ENCODE measurements around the gene APOC1. TPM values are rescaled to one million over a fixed set of nuclear protein-coding genes. Genes with fewer than 3 reads are reported as not detected.
"Not testable (repeated sequence)": the region's sequence is repeated elsewhere in the genome, so short reads cannot be mapped to it uniquely, and the experiment has no call there.

The APOC1 gene
- total RNA-seq, 4 donors from 2014 or later = 3.0 to 7.4 (median 3.5) TPM; not detected in 1

DNA sequence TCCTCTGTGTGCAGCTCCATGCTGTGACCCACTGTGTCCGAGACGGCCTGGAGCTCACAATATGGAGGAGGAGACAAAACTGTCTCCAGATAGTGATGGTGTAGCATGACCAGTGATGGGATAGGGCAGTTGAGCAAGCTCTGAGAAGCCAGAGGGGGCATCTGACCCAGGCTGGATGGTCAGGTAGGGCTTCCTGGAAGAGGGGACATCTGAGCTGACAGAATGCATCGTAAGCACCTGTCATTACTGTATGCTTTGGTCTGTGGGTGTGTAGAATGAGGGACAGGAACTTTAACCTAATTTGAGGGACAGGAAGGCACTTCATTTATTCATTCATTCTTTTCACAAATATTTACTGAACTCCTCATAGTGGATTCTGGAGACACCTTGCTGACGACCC, 29.8 kb upstream of the APOC1 start:
- no peak overlapping the region for H3K4me3 ChIP-seq
- no peaks in the 10 kb centered on the region for H3K36me3 ChIP-seq
- H3K27me3 ChIP-seq = no peaks in the 10 kb centered on the region
- peaks cover under 1% of the 10 kb centered on the region in 2 donors for H3K4me1 ChIP-seq
- no peak for DNase-seq
- intact Hi-C loops (cut with DNase I; ENCODE audit: low total_unique reads) = no loop called here
- no peak overlapping the region for H3K27ac ChIP-seq
- TF ChIP-seq, protein P1, sequence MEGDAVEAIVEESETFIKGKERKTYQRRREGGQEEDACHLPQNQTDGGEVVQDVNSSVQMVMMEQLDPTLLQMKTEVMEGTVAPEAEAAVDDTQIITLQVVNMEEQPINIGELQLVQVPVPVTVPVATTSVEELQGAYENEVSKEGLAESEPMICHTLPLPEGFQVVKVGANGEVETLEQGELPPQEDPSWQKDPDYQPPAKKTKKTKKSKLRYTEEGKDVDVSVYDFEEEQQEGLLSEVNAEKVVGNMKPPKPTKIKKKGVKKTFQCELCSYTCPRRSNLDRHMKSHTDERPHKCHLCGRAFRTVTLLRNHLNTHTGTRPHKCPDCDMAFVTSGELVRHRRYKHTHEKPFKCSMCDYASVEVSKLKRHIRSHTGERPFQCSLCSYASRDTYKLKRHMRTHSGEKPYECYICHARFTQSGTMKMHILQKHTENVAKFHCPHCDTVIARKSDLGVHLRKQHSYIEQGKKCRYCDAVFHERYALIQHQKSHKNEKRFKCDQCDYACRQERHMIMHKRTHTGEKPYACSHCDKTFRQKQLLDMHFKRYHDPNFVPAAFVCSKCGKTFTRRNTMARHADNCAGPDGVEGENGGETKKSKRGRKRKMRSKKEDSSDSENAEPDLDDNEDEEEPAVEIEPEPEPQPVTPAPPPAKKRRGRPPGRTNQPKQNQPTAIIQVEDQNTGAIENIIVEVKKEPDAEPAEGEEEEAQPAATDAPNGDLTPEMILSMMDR (IDR thresholded peaks at IDR 0.05) = no peak
- no peak for TF ChIP-seq POLR2A (IDR thresholded peaks at IDR 0.05)
- H3K9me3 ChIP-seq = no peaks in the 10 kb centered on the region

DNA sequence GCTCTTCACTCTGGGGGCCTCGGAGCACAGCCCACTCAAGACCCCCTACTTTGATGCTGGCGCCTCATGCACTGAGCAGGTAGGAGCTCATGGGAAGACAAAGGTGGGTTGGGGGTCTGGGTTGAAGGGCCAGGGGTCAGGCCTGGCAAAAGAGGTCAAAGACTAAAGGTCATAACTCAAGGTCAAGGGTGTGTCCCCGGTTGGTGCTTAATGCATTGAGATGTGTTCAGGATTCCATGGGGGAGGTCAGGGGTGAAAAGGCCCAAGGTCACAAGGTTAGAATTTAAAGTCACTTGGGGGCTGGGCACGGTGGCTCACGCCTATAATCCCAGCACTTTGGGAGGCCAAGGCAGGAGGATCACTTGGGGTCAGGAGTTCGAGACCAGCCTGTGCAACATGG, 28.3 kb upstream of the APOC1 start:
- intact Hi-C loops (cut with DNase I; ENCODE audit: low total_unique reads) = no loop called here
- TF ChIP-seq, protein P1 (IDR thresholded peaks at IDR 0.05) = no peak
- no peak for TF ChIP-seq POLR2A (IDR thresholded peaks at IDR 0.05)
- H3K9me3 ChIP-seq = no peaks in the 10 kb centered on the region
- no peaks in the 10 kb centered on the region for H3K36me3 ChIP-seq
- DNase-seq = no peak
- H3K4me3 ChIP-seq = no peak overlapping the region
- H3K4me1 ChIP-seq = peaks cover 4 to 7% of the 10 kb centered on the region in 2 donors
- no peak overlapping the region for H3K27ac ChIP-seq
- no peaks in the 10 kb centered on the region for H3K27me3 ChIP-seq

DNA sequence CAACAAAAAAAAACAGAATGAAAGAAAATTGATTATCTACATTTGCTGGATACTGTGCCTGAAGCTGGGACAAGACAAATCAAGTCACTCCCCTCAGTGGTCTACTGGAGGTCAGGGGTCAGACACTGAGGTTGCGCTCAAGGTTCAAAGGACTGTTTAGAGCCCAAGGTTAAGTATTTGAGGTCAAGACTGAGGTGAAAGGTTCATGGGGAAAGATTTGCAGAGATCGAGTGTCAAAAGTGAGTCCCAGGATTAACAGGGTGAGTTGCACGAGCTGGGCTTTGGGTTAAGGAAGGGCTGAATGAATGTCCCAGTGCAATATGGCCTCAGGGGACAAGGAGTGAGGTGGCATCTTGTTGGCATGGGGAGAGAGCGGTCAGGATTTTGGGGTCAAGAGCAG, 26.8 kb upstream of the APOC1 start:
- no peak overlapping the region for H3K27ac ChIP-seq
- no peaks in the 10 kb centered on the region for H3K9me3 ChIP-seq
- H3K36me3 ChIP-seq = no peaks in the 10 kb centered on the region
- intact Hi-C loops (cut with DNase I; ENCODE audit: low total_unique reads) = no loop called here
- H3K4me3 ChIP-seq = no peak overlapping the region
- H3K4me1 ChIP-seq = peaks cover 4 to 14% of the 10 kb centered on the region in 2 donors
- no peak for DNase-seq
- H3K27me3 ChIP-seq = no peaks in the 10 kb centered on the region
- no peak for TF ChIP-seq POLR2A (IDR thresholded peaks at IDR 0.05)
- TF ChIP-seq, protein P1 (IDR thresholded peaks at IDR 0.05) = no peak

DNA sequence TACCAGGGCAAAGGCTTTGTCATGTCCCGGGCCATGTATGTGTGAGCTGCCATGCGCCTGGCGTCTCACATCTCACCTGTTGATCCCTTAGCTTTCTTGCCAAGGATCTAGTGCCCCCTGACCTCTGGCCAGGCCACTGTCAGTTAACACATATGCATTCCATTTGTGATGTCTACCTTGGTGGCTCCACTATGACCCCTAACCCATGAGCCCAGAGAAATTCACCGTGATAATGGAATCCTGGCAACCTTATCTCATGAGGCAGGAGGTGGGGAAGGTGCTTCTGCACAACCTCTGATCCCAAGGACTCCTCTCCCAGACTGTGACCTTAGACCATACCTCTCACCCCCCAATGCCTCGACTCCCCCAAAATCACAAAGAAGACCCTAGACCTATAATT, 26.1 kb upstream of the APOC1 start:
- H3K27me3 ChIP-seq; H3K36me3 ChIP-seq; intact Hi-C loops (cut with DNase I; ENCODE audit: low total_unique reads); H3K4me3 ChIP-seq; H3K27ac ChIP-seq; DNase-seq; H3K9me3 ChIP-seq: not testable (repeated sequence)
- H3K4me1 ChIP-seq = peaks cover 4 to 14% of the 10 kb centered on the region in 2 donors

DNA sequence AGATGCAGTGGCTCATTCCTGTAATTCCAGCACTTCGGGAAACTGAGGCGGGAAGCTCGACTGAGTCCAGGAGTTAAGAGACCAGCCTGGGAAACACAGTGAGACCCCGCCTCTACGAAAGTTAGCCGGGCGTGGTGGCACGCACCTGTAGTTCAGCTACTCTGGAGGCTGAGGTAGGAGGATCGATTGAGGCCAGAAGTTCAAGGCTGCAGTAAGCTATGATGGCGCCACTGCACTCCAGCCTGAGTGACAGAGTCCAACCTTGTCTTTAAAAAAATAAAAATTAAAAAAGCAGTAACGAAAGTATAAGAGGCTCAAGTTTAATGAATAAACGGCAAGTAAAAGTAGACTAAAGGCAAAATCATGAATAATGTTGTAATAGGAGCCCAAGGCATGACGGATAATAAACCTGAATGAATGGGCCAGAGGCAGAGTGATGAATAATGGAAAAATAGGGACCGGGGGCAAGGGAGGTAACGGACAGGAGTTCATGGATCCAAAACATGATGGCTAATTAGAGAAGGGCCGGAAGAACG, 24.5 kb upstream of the APOC1 start:
- H3K4me3 ChIP-seq = peak overlapping the region; percentile 50 to 59
- no peak for TF ChIP-seq POLR2A (IDR thresholded peaks at IDR 0.05)
- TF ChIP-seq, protein P1 (IDR thresholded peaks at IDR 0.05) = no peak
- H3K36me3 ChIP-seq = no peaks in the 10 kb centered on the region
- DNase-seq = no peak
- intact Hi-C loops (cut with DNase I; ENCODE audit: low total_unique reads) = no loop called here
- no peaks in the 10 kb centered on the region for H3K9me3 ChIP-seq
- H3K27ac ChIP-seq = peak overlapping the region in 1 of 2 donors; percentile 85
- H3K27me3 ChIP-seq = no peaks in the 10 kb centered on the region
- peaks cover 4 to 14% of the 10 kb centered on the region in 2 donors for H3K4me1 ChIP-seq

Data from uterus (tissue), 4 donors.